ENCODE results near the gene C2.

The C2 gene

DNA sequence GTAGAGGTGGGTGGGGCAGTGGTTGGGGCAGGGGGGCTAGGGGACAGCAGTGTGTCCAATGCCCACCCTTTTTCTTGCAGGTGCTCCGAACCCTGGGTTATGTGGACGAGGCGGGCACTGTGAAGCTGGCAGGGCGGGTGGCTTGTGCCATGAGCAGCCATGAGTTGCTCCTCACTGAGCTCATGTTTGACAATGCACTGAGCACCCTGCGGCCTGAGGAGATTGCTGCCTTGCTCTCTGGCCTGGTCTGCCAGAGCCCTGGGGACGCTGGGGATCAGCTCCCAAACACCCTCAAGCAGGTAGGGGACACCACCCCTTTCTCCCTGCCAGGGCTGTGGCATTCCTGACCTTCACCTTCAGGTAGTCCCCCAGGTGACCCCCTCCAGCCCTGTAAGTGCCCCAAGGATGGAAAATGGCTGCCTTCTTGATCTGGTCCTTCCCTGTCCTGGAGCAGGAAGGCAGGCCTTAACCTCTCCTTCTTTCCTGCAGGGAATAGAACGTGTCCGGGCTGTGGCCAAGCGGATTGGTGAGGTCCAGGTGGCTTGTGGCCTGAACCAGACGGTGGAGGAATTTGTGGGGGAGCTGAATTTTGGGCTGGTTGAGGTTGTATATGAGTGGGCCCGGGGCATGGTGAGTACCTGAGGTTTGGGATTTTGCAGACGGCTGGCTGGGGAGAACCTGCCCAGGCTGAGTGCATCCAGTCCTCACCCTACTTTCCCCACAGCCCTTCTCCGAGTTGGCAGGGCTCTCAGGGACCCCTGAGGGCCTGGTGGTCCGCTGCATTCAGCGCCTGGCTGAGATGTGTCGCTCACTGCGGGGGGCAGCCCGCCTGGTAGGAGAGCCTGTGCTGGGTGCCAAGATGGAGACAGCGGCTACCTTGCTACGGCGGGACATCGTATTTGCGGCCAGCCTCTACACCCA, 41.5 kb downstream of the C2 start:
- Histone ChIP-seq H3K27me3 (no peaks in the 10 kb centered on the region), H3K36me3 (peaks cover 32 to 67% (median 61%) of the 10 kb centered on the region in 3 donors), H3K4me1 (peaks cover 0 to 35% (median 28%) of the 10 kb centered on the region in 4 donors), H3K4me3 (no peak overlapping the region), H3K27ac (no peak overlapping the region), H3K9me3 (no peaks in the 10 kb centered on the region)
- no peak for TF ChIP-seq CTCF (IDR thresholded peaks at IDR 0.05)
- intact Hi-C loops (cut with DNase I; ENCODE audit: low total_unique reads), result no loop called here
- peak in 1 of 2 donors; percentile 63 for DNase-seq

DNA sequence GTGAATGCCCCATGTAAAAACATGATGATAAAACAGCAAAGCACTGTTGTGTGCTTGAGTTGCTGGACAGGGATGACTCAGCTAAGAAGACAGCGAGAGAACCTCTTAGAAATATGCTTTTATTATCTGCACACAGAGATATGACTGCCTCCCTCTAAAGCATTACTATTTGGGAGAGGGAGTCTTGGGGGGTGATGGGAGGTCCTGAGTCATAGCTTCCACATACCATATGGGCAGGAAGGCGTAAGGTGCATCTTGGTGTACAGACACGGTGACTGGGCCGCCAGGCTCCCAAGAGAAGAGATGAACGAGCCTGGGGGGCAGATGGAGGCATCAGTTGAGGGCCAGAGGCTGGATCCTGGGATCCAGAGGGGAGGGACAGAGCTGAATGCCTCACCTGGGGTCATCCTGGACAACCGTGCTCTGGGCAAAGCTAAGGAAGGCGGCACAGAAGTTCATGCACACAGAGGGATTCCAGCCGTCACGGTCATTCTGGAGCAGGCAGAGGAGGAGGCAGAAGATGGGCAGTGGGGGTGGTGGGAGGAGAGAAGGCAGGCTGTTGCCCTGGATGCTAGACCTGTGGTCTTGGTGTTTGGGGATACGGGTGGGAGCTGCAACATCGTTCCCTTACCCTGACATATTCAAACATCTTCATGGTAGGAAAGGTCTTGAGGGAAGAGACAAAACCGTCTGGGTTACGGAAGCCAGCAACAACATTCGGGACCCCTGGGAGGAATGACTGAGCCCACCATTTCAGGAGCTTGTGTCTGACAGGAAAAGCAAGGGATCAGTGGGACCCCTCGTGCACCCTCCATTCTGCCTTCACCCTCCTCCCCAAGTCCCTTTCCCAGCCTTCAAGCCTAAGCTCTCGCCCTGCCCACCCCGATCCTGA, 42.4 kb downstream of the C2 start:
- Histone ChIP-seq H3K36me3 (peaks cover 24 to 58% (median 52%) of the 10 kb centered on the region in 3 donors), H3K4me3 (no peak overlapping the region), H3K4me1 (peaks cover 0 to 36% (median 28%) of the 10 kb centered on the region in 4 donors), H3K9me3 (no peaks in the 10 kb centered on the region), H3K27ac (peak overlapping the region; percentile 93 to 95), H3K27me3 (no peaks in the 10 kb centered on the region)
- DNase-seq, result no peak
- TF ChIP-seq CTCF (IDR thresholded peaks at IDR 0.05), result no peak
- intact Hi-C loops (cut with DNase I; ENCODE audit: low total_unique reads), result no loop called here

- no peak for TF ChIP-seq CTCF (IDR thresholded peaks at IDR 0.05)
- Histone ChIP-seq H3K27me3 (no peaks in the 10 kb centered on the region), H3K9me3 (no peaks in the 10 kb centered on the region), H3K4me1 (peaks cover 0 to 36% (median 28%) of the 10 kb centered on the region in 4 donors), H3K4me3 (peak overlapping the region; percentile 72 to 75), H3K27ac (peak overlapping the region; percentile 93 to 95), H3K36me3 (peaks cover 20 to 50% (median 44%) of the 10 kb centered on the region in 3 donors)
- DNase-seq, result no peak
- intact Hi-C loops (cut with DNase I; ENCODE audit: low total_unique reads), result no loop called here
These were observed 43.2 kb downstream of the C2 start for GRCh38 chr6:31970604-31971271.

DNA sequence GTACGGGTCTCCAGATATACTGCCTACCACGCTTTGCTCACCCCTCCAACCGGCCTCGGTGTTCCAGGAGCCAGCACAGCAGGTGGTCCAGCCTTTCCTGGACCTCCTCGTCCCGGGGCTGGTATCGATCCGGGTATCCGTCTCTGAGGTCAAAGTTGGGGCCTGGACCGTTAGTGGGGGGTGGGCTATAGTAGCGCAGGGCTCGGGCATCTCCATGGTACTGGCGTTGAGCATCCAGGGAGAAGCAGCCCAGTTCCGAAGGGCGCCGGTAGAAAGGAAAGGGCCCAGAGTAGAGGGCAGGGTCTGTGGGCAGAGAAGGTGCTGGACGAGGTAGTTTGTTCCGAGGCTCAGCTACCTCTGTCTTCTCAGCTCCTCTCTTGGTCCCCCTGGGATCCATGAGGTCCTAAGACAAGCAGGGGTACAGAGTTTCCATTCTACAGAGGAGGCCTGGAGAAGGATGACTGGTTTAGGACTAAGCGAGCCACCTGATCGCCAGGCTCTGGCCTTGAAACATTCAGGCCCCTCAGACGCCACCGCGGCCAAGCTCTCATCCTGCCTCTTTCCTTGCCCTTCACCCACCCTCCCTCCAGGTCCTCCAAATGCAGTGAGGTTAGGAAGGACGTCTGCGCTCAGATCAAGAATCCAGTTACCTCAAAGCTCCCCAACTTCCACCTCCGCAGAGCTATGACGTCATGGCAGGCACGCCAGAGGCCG, 43.9 kb downstream of the C2 start:
- Histone ChIP-seq H3K27ac (peak overlapping the region; percentile 93 to 95), H3K27me3 (no peaks in the 10 kb centered on the region), H3K4me3 (peak overlapping the region; percentile 72 to 75), H3K9me3 (no peaks in the 10 kb centered on the region), H3K36me3 (peaks cover 15 to 50% (median 37%) of the 10 kb centered on the region in 3 donors), H3K4me1 (peaks cover 0 to 36% (median 28%) of the 10 kb centered on the region in 4 donors)
- no peak for TF ChIP-seq CTCF (IDR thresholded peaks at IDR 0.05)
- intact Hi-C loops (cut with DNase I; ENCODE audit: low total_unique reads), result no loop called here
- no peak for DNase-seq
